ENCODE data around the gene CMTM3. TPM values are rescaled to one million over a fixed set of nuclear protein-coding genes. Genes with fewer than 3 reads are reported as not detected.

CMTM3 gene
- total RNA-seq, 1 experiment from 2014 or later: 39.2 TPM

DNA sequence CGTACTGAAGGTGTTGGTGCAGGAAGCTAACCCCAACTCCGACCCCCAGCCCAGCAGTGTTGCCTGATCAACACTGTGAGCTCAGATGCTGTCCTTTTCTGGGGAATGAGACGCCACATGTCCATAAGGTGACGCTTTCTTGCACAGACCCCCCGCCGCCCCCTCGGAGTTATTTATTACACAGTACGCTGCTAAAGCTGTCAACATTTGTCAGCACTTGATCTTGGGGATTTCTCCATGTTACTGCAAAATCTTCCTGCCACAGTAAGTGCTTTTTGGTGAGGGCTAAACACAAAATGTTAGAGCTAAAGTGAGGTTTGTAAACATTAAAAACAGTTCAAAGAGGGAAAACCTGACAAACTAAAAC, 15.9 kb downstream of the CMTM3 start:
- no peak for DNase-seq
- no peak overlapping the region; a peak in 1 of 7 replicates for H3K27ac Mint-ChIP-seq
- no peak overlapping the region for H3K4me2 ChIP-seq (ENCODE audit: insufficient read depth, insufficient read length, low read length)
- no peak overlapping the region for H3K27ac ChIP-seq (ENCODE audit: insufficient read length, low read depth, low read length)
- peaks cover 9% of the 10 kb centered on the region; the same call in 1 of the 2 replicates for H3K4me1 ChIP-seq (ENCODE audit: insufficient read depth, low read length)
- no peak overlapping the region for H3K9ac ChIP-seq (ENCODE audit: extremely low read depth, insufficient read length, low read length)
- no peak overlapping the region for H3K14ac ChIP-seq (ENCODE audit: insufficient read depth, low read length)
- no peak overlapping the region for H4K91ac ChIP-seq (ENCODE audit: insufficient read length, low read depth, low read length)
- H4K20me1 ChIP-seq (ENCODE audit: control insufficient read depth, insufficient read depth, insufficient read length): no peaks in the 10 kb centered on the region
- no CpG with 5 or more reads among the region's 8 CpGs for WGBS (ENCODE audit: extremely low coverage, insufficient read length, low lambda C conversion rate)
- H3K4me3 Mint-ChIP-seq: no peak overlapping the region
- no peak overlapping the region for H2BK20ac ChIP-seq (ENCODE audit: low read depth, low read length, poor library complexity, severe bottlenecking)
- no peak overlapping the region for H2AK5ac ChIP-seq (ENCODE audit: insufficient read length, low read length)
- H2BK5ac ChIP-seq (ENCODE audit: insufficient read length, low read length): no peak overlapping the region
- H4K5ac ChIP-seq (ENCODE audit: insufficient read length, low read depth, low read length): no peak overlapping the region
- no peak overlapping the region for H3K4ac ChIP-seq (ENCODE audit: low read depth, low read length)
- no peaks in the 10 kb centered on the region for H3K27me3 Mint-ChIP-seq (ENCODE audit: low read depth)
- no peak overlapping the region for H2BK12ac ChIP-seq (ENCODE audit: insufficient read length, low read depth, low read length)
- H3K27me3 ChIP-seq (ENCODE audit: insufficient read depth, low read length): no peaks in the 10 kb centered on the region
- H2BK15ac ChIP-seq (ENCODE audit: low read depth, low read length): no peak overlapping the region
- no peaks in the 10 kb centered on the region for H3K9me3 ChIP-seq (ENCODE audit: control insufficient read depth, low read depth, low read length)
- H3T11ph ChIP-seq (ENCODE audit: low read length): no peak overlapping the region
- H4K8ac ChIP-seq (replicated peaks; ENCODE audit: insufficient read length, low read depth, low read length): no peak overlapping the region
- H3K23ac ChIP-seq (ENCODE audit: insufficient read length, low read depth, low read length): no peak overlapping the region
- H3K79me2 ChIP-seq (ENCODE audit: insufficient read depth, low read length): no peaks in the 10 kb centered on the region
- H3K18ac ChIP-seq (ENCODE audit: insufficient read length, low read depth, low read length): no peak overlapping the region
- peaks cover 47 to 49% of the 10 kb centered on the region in 2 experiments for H3K4me1 Mint-ChIP-seq
- H3K56ac ChIP-seq (ENCODE audit: insufficient read length, low read depth, low read length): no peak overlapping the region
- peaks cover 15 to 49% (median 48%) of the 10 kb centered on the region in 3 experiments; a peak in 6 of 7 replicates for H3K36me3 Mint-ChIP-seq (ENCODE audit: insufficient read depth in 1 of 3, low read depth in 3 of 3)
- no peak overlapping the region for H2AFZ ChIP-seq (ENCODE audit: low read length)
- no peaks in the 10 kb centered on the region for H3K79me1 ChIP-seq (ENCODE audit: insufficient read depth, low read depth, low read length, poor library complexity, severe bottlenecking)
- TF ChIP-seq, protein P1, sequence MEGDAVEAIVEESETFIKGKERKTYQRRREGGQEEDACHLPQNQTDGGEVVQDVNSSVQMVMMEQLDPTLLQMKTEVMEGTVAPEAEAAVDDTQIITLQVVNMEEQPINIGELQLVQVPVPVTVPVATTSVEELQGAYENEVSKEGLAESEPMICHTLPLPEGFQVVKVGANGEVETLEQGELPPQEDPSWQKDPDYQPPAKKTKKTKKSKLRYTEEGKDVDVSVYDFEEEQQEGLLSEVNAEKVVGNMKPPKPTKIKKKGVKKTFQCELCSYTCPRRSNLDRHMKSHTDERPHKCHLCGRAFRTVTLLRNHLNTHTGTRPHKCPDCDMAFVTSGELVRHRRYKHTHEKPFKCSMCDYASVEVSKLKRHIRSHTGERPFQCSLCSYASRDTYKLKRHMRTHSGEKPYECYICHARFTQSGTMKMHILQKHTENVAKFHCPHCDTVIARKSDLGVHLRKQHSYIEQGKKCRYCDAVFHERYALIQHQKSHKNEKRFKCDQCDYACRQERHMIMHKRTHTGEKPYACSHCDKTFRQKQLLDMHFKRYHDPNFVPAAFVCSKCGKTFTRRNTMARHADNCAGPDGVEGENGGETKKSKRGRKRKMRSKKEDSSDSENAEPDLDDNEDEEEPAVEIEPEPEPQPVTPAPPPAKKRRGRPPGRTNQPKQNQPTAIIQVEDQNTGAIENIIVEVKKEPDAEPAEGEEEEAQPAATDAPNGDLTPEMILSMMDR (conservative IDR thresholded peaks at IDR 0.05): no peak
- H2BK120ac ChIP-seq (ENCODE audit: low read depth, low read length, poor library complexity, severe bottlenecking): no peak overlapping the region
- no peaks in the 10 kb centered on the region for H3K23me2 ChIP-seq (ENCODE audit: insufficient read length, low read depth, low read length, poor library complexity, severe bottlenecking)
- H3K9me3 Mint-ChIP-seq: no peaks in the 10 kb centered on the region
